NCI-H748 (cell line): ENCODE data around the gene TTC7B.

Experiments
- DNase-seq: peaks from one replicate; lab custom pipeline; 2025; ENCODE audit not compliant: unreplicated experiment; lab: John Stamatoyannopoulos, UW

TTC7B gene

GRCh38 chr14:90651976-90652560 lies 164.2 kb downstream of the TTC7B start:
- no peak for DNase-seq

- no peak for DNase-seq
Measured at GRCh38 chr14:90651271-90651804, 164.9 kb downstream of the TTC7B start.

- DNase-seq: no peak
Measured at GRCh38 chr14:90649557-90650135, 166.6 kb downstream of the TTC7B start.

- no peak for DNase-seq
Measured at GRCh38 chr14:90649083-90649482, 167.1 kb downstream of the TTC7B start.

GRCh38 chr14:90648421-90648820 lies 167.8 kb downstream of the TTC7B start:
- DNase-seq: no peak

- DNase-seq: no peak
Measured at GRCh38 chr14:90647473-90648005, 168.7 kb downstream of the TTC7B start.

- DNase-seq: no peak
Measured at GRCh38 chr14:90645842-90646443, 170.3 kb downstream of the TTC7B start.

- DNase-seq: no peak
Measured at GRCh38 chr14:90644882-90645281, 171.3 kb downstream of the TTC7B start.

GRCh38 chr14:90643982-90644670 lies 172.1 kb downstream of the TTC7B start:
- no peak for DNase-seq

- no peak for DNase-seq
Measured at GRCh38 chr14:90642244-90642717, 173.9 kb downstream of the TTC7B start.

- DNase-seq: no peak
Measured at GRCh38 chr14:90641615-90642243, 174.5 kb downstream of the TTC7B start.

GRCh38 chr14:90641168-90641567 lies 175.1 kb downstream of the TTC7B start:
- DNase-seq: no peak

- no peak for DNase-seq
Measured at GRCh38 chr14:90639641-90640040, 176.6 kb downstream of the TTC7B start.

GRCh38 chr14:90632871-90633270 lies 183.4 kb downstream of the TTC7B start:
- DNase-seq: no peak

- no peak for DNase-seq
Measured at GRCh38 chr14:90632451-90632850, 183.8 kb downstream of the TTC7B start.

GRCh38 chr14:90630171-90630806 lies 185.9 kb downstream of the TTC7B start:
- no peak for DNase-seq

GRCh38 chr14:90629471-90629870 lies 186.8 kb downstream of the TTC7B start:
- DNase-seq: no peak

- DNase-seq: no peak
Measured at GRCh38 chr14:90628825-90629224, 187.4 kb downstream of the TTC7B start.

GRCh38 chr14:90627478-90627877 lies 188.8 kb downstream of the TTC7B start:
- DNase-seq: no peak

GRCh38 chr14:90626550-90626949 lies 189.7 kb downstream of the TTC7B start:
- DNase-seq: no peak

- DNase-seq: no peak
Measured at GRCh38 chr14:90625445-90625844, 190.8 kb downstream of the TTC7B start.
